Smooth muscle cell (in vitro differentiated cells): ENCODE measurements around the gene PLCH1. TPM values are rescaled to one million over a fixed set of nuclear protein-coding genes. Genes with fewer than 3 reads are reported as not detected.

Experiments used
- DNase-seq: peaks from one replicate; lab custom pipeline; 2025; ENCODE audit not compliant: unreplicated experiment; lab: John Stamatoyannopoulos, UW
- H2AFZ ChIP-seq: fragments of 200-600 bp; sonication (generic); 2 replicates; pipeline ENCODE4 v1.6.0; 2016; ENCODE audit warnings: antibody characterized with exemption, low read depth, mild to moderate bottlenecking
- H3F3A ChIP-seq: fragments of 200-600 bp; sonication (generic); 2 replicates; pipeline ENCODE4 v1.6.0; 2017; ENCODE audit warnings: antibody characterized with exemption, low read depth
- H3K27ac ChIP-seq: fragments of 200-600 bp; sonication (generic); 2 replicates; pipeline ENCODE4 v1.5.1; 2016; ENCODE audit warnings: low read depth, mild to moderate bottlenecking
- H3K27me3 ChIP-seq: fragments of 200-600 bp; sonication (generic); 2 replicates; pipeline ENCODE4 v1.6.1; 2016; ENCODE audit warnings: low read depth, mild to moderate bottlenecking
- H3K36me3 ChIP-seq: fragments of 200-600 bp; sonication (generic); 2 replicates; pipeline ENCODE4 v1.5.1; 2016; ENCODE audit warnings: low read depth
- H3K4me1 ChIP-seq: fragments of 200-600 bp; sonication (generic); 2 replicates; pipeline ENCODE4 v1.5.1; 2016; ENCODE audit warnings: low read depth
- H3K4me2 ChIP-seq: fragments of 200-600 bp; sonication (generic); 2 replicates; pipeline ENCODE4 v1.6.0; 2016; ENCODE audit warnings: mild to moderate bottlenecking
- H3K4me3 ChIP-seq: fragments of 200-600 bp; sonication (generic); 2 replicates; pipeline ENCODE4 v1.5.1; 2016; ENCODE audit warnings: mild to moderate bottlenecking
- H3K79me2 ChIP-seq: fragments of 200-600 bp; sonication (generic); 2 replicates; pipeline ENCODE4 v1.6.0; 2016; ENCODE audit warnings: low read depth, mild to moderate bottlenecking
- H3K9ac ChIP-seq: fragments of 200-600 bp; sonication (generic); 2 replicates; pipeline ENCODE4 v1.6.0; 2016; ENCODE audit warnings: low read depth
- H3K9me3 ChIP-seq: fragments of 200-600 bp; sonication (generic); replicated peaks from 2 replicates; pipeline ENCODE4 v1.5.1; 2016; ENCODE audit warnings: low read depth
- H4K20me1 ChIP-seq: fragments of 200-600 bp; sonication (generic); 2 replicates; pipeline ENCODE4 v1.6.0; 2016; ENCODE audit warnings: low read depth
- CTCF ChIP-seq: fragments of 200-600 bp; sonication (generic); IDR thresholded peaks from 2 replicates; pipeline ENCODE4 v1.5.1; 2017; ENCODE audit warnings: borderline replicate concordance, mild to moderate bottlenecking, antibody characterized with exemption; ENCODE audit not compliant: insufficient read depth, poor library complexity, severe bottlenecking
- WGBS: methylation state at CpG from one replicate; pipeline ENCODE4 v1.1.7; 2016; ENCODE audit warnings: low lambda C conversion rate; 5-methylcytosine and 5-hydroxymethylcytosine counted together
- polyA plus RNA-seq: library from polyadenylated mRNA; unstranded; fragments of >200 nt; fragmentation: Nextera tagmentation; extraction: Ambion mirVana; gene quantifications from 2 replicates; pipeline ENCODE4 v1.2.1, GENCODE V29; 2016
- total RNA-seq: library from RNA; depleted of rRNA; stranded (reverse); fragments of >200 nt; gene quantifications from 2 replicates; pipeline ENCODE4 v1.2.3, GENCODE V29; 2014

Gene PLCH1
- total and polyA plus RNA-seq, 2 experiments from 2014 or later: 0.36 TPM; not detected in 1

GRCh38 chr3:155377847-155378246 lies 367.0 kb downstream of the PLCH1 start:
- Histone ChIP-seq H3K79me2 (no peaks in the 10 kb centered on the region), H3K27ac (no peak overlapping the region), H3K9ac (no peak overlapping the region), H3K9me3 (no peaks in the 10 kb centered on the region), H3K4me2 (no peak overlapping the region), H3K27me3 (no peaks in the 10 kb centered on the region), H2AFZ (no peak overlapping the region), H3F3A (no peaks in the 10 kb centered on the region), H4K20me1 (no peaks in the 10 kb centered on the region), H3K4me3 (no peak overlapping the region), H3K36me3 (no peaks in the 10 kb centered on the region), H3K4me1 (peaks cover 4% of the 10 kb centered on the region)
- no peak for TF ChIP-seq CTCF
- 96% methylated on average over 1 of the region's 1 CpG for WGBS
- DNase-seq: no peak

GRCh38 chr3:155377071-155377470 lies 367.8 kb downstream of the PLCH1 start:
- no peaks in the 10 kb centered on the region for H3K36me3 ChIP-seq
- H2AFZ ChIP-seq: no peak overlapping the region
- H3K9ac ChIP-seq: no peak overlapping the region
- H3K27ac ChIP-seq: no peak overlapping the region
- H3K9me3 ChIP-seq: no peaks in the 10 kb centered on the region
- no peaks in the 10 kb centered on the region for H3F3A ChIP-seq
- no peaks in the 10 kb centered on the region for H3K4me1 ChIP-seq
- no peaks in the 10 kb centered on the region for H3K79me2 ChIP-seq
- 89% methylated on average over 2 of the region's 2 CpGs for WGBS
- no peak overlapping the region for H3K4me3 ChIP-seq
- H3K27me3 ChIP-seq: no peaks in the 10 kb centered on the region
- no peak for DNase-seq
- no peak overlapping the region for H3K4me2 ChIP-seq
- H4K20me1 ChIP-seq: no peaks in the 10 kb centered on the region
- no peak for TF ChIP-seq CTCF

GRCh38 chr3:155372281-155372680 lies 372.6 kb downstream of the PLCH1 start:
- no peaks in the 10 kb centered on the region for H3K79me2 ChIP-seq
- no peak for TF ChIP-seq CTCF
- H3K9ac ChIP-seq: no peak overlapping the region
- H3K9me3 ChIP-seq: no peaks in the 10 kb centered on the region
- DNase-seq: no peak
- no peak overlapping the region for H3K4me3 ChIP-seq
- no peak overlapping the region for H2AFZ ChIP-seq
- no peaks in the 10 kb centered on the region for H4K20me1 ChIP-seq
- no peaks in the 10 kb centered on the region for H3F3A ChIP-seq
- WGBS: 97% methylated on average over 1 of the region's 1 CpG
- peaks cover 7% of the 10 kb centered on the region for H3K4me1 ChIP-seq
- H3K27ac ChIP-seq: no peak overlapping the region
- no peak overlapping the region for H3K4me2 ChIP-seq
- no peaks in the 10 kb centered on the region for H3K27me3 ChIP-seq
- no peaks in the 10 kb centered on the region for H3K36me3 ChIP-seq

- H3F3A ChIP-seq: no peaks in the 10 kb centered on the region
- WGBS: 93% methylated on average over 4 of the region's 4 CpGs
Observed at GRCh38 chr3:155370764-155371503, 373.9 kb downstream of the PLCH1 start.

More at GRCh38 chr3:155370764-155371503, 373.9 kb downstream of the PLCH1 start:
- Histone ChIP-seq H3K79me2 (no peaks in the 10 kb centered on the region), H3K27me3 (no peaks in the 10 kb centered on the region), H2AFZ (no peak overlapping the region), H3K9me3 (no peaks in the 10 kb centered on the region), H3K4me1 (peaks cover 9% of the 10 kb centered on the region), H3K4me3 (no peak overlapping the region), H3K4me2 (no peak overlapping the region), H3K9ac (no peak overlapping the region), H3K36me3 (no peaks in the 10 kb centered on the region), H4K20me1 (no peaks in the 10 kb centered on the region), H3K27ac (no peak overlapping the region)
- DNase-seq: no peak
- TF ChIP-seq CTCF: no peak
